ENCODE data around the gene CAMK2A. TPM values are rescaled to one million over a fixed set of nuclear protein-coding genes. Genes with fewer than 3 reads are reported as not detected.

Gene CAMK2A
- total RNA-seq, 3 donors from 2014 or later (not counting 1 experiment from before 2014, with no cell fraction given), result 0.38 TPM; not detected in 2

- H3K4me3 Mint-ChIP-seq, result no peak overlapping the region
- no peak overlapping the region for H3K4me3 ChIP-seq (ENCODE audit: low read length)
- intact Hi-C loops (cut with micrococcal nuclease), result no loop called here
- H3K27me3 Mint-ChIP-seq (ENCODE audit: low read depth in 2 of 2), result peaks cover 0 to 5% of the 10 kb centered on the region in 2 donors
- no peaks in the 10 kb centered on the region for H3K36me3 Mint-ChIP-seq
- no peak overlapping the region for H3K27ac ChIP-seq (ENCODE audit: low read length)
- no peak overlapping the region for H3K27ac Mint-ChIP-seq
- H3K9me3 ChIP-seq (ENCODE audit: control insufficient read depth, insufficient read depth, low read length), result no peaks in the 10 kb centered on the region
- no peaks in the 10 kb centered on the region for H3K4me1 Mint-ChIP-seq
- H3K9me3 Mint-ChIP-seq, result no peaks in the 10 kb centered on the region
- H3K4me1 ChIP-seq (ENCODE audit: control insufficient read depth, insufficient read depth, low read length), result no peaks in the 10 kb centered on the region
- TF ChIP-seq, protein P1, sequence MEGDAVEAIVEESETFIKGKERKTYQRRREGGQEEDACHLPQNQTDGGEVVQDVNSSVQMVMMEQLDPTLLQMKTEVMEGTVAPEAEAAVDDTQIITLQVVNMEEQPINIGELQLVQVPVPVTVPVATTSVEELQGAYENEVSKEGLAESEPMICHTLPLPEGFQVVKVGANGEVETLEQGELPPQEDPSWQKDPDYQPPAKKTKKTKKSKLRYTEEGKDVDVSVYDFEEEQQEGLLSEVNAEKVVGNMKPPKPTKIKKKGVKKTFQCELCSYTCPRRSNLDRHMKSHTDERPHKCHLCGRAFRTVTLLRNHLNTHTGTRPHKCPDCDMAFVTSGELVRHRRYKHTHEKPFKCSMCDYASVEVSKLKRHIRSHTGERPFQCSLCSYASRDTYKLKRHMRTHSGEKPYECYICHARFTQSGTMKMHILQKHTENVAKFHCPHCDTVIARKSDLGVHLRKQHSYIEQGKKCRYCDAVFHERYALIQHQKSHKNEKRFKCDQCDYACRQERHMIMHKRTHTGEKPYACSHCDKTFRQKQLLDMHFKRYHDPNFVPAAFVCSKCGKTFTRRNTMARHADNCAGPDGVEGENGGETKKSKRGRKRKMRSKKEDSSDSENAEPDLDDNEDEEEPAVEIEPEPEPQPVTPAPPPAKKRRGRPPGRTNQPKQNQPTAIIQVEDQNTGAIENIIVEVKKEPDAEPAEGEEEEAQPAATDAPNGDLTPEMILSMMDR (IDR thresholded peaks at IDR 0.05), result no peak
- no peaks in the 10 kb centered on the region for H3K27me3 ChIP-seq (ENCODE audit: control insufficient read depth, insufficient read depth, low read length)
- H3K36me3 ChIP-seq (ENCODE audit: control insufficient read depth, insufficient read depth, low read length), result no peaks in the 10 kb centered on the region
- WGBS (ENCODE audit: insufficient coverage), result 87% methylated on average over 7 of the region's 8 CpGs
- ATAC-seq (no peak), DNase-seq (no peak)
These were observed 65.0 kb downstream of the CAMK2A start for GRCh38 chr5:150224483-150225027.

DNA sequence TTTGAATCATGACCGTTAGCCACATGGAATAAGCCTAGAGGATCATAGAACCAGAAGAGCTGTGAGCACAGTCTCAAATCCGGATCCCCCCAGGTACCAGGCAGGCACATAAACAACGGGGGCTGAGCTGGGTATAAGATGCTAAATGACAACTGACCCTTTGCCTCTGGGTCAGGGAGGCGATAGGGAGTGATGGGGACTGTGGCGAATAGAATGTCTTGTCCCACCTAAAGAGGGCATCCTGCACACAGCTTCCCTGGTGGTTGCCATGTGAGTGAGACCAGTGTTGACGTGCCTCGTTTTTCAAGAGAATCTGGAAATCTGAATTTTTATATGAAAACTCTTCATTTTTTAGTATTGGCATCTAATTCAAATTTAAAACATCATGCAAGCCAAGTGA, 66.1 kb downstream of the CAMK2A start:
- H3K4me3 Mint-ChIP-seq, result no peak overlapping the region
- no peaks in the 10 kb centered on the region for H3K27me3 ChIP-seq (ENCODE audit: control insufficient read depth, insufficient read depth, low read length)
- H3K27me3 Mint-ChIP-seq (ENCODE audit: low read depth in 2 of 2), result peaks cover 0 to 5% of the 10 kb centered on the region in 2 donors

GRCh38 chr5:150222906-150223305, 66.7 kb downstream of the CAMK2A start:
- Mint-ChIP-seq H3K4me1 (peaks cover 0 to 3% of the 10 kb centered on the region in 2 donors), H3K4me3 (no peak overlapping the region), H3K27me3 (ENCODE audit: low read depth in 2 of 2) (peaks cover 0 to 7% of the 10 kb centered on the region in 2 donors), H3K9me3 (no peaks in the 10 kb centered on the region), H3K27ac (no peak overlapping the region), H3K36me3 (no peaks in the 10 kb centered on the region)
- intact Hi-C loops (cut with micrococcal nuclease), result no loop called here
- Histone ChIP-seq H3K27ac (ENCODE audit: low read length) (no peak overlapping the region), H3K27me3 (ENCODE audit: control insufficient read depth, insufficient read depth, low read length) (peaks cover 2% of the 10 kb centered on the region), H3K36me3 (ENCODE audit: control insufficient read depth, insufficient read depth, low read length) (no peaks in the 10 kb centered on the region), H3K4me3 (ENCODE audit: low read length) (no peak overlapping the region), H3K4me1 (ENCODE audit: control insufficient read depth, insufficient read depth, low read length) (no peaks in the 10 kb centered on the region), H3K9me3 (ENCODE audit: control insufficient read depth, insufficient read depth, low read length) (no peaks in the 10 kb centered on the region)
- ATAC-seq (no peak), DNase-seq (no peak)
- TF ChIP-seq, protein P1 (IDR thresholded peaks at IDR 0.05), result no peak
- WGBS (ENCODE audit: insufficient coverage), result 95% methylated on average over 19 of the region's 21 CpGs

More for the DNA sequence above, 66.1 kb downstream of the CAMK2A start:
- H3K27ac ChIP-seq (ENCODE audit: low read length), result no peak overlapping the region
- H3K4me1 ChIP-seq (ENCODE audit: control insufficient read depth, insufficient read depth, low read length), result no peaks in the 10 kb centered on the region
- intact Hi-C loops (cut with micrococcal nuclease), result no loop called here
- no peak overlapping the region for H3K27ac Mint-ChIP-seq
- no peaks in the 10 kb centered on the region for H3K36me3 ChIP-seq (ENCODE audit: control insufficient read depth, insufficient read depth, low read length)
- H3K4me1 Mint-ChIP-seq, result no peaks in the 10 kb centered on the region
- 87% methylated on average over 7 of the region's 7 CpGs for WGBS (ENCODE audit: insufficient coverage)
- TF ChIP-seq, protein P1 (IDR thresholded peaks at IDR 0.05), result no peak
- no peaks in the 10 kb centered on the region for H3K9me3 Mint-ChIP-seq
- no peaks in the 10 kb centered on the region for H3K36me3 Mint-ChIP-seq
- DNase-seq (no peak), ATAC-seq (no peak)
- H3K4me3 ChIP-seq (ENCODE audit: low read length), result no peak overlapping the region
- no peaks in the 10 kb centered on the region for H3K9me3 ChIP-seq (ENCODE audit: control insufficient read depth, insufficient read depth, low read length)

GRCh38 chr5:150221471-150221870, 68.1 kb downstream of the CAMK2A start:
- DNase-seq, result no peak
- Mint-ChIP-seq H3K4me1 (peaks cover 0 to 9% of the 10 kb centered on the region in 2 donors), H3K4me3 (no peak overlapping the region), H3K9me3 (no peaks in the 10 kb centered on the region), H3K36me3 (no peaks in the 10 kb centered on the region), H3K27me3 (ENCODE audit: low read depth in 2 of 2) (peaks cover 0 to 16% of the 10 kb centered on the region in 2 donors), H3K27ac (no peak overlapping the region)
- no peak overlapping the region for H3K4me3 ChIP-seq (ENCODE audit: low read length)
- peaks cover 2% of the 10 kb centered on the region for H3K27me3 ChIP-seq (ENCODE audit: control insufficient read depth, insufficient read depth, low read length)
- H3K36me3 ChIP-seq (ENCODE audit: control insufficient read depth, insufficient read depth, low read length), result no peaks in the 10 kb centered on the region
- no peak overlapping the region for H3K27ac ChIP-seq (ENCODE audit: low read length)
- H3K4me1 ChIP-seq (ENCODE audit: control insufficient read depth, insufficient read depth, low read length), result no peaks in the 10 kb centered on the region
- TF ChIP-seq, protein P1 (IDR thresholded peaks at IDR 0.05), result no peak
- no peak for ATAC-seq
- 79% methylated on average over 5 of the region's 5 CpGs for WGBS (ENCODE audit: insufficient coverage)
- H3K9me3 ChIP-seq (ENCODE audit: control insufficient read depth, insufficient read depth, low read length), result no peaks in the 10 kb centered on the region
- intact Hi-C loops (cut with micrococcal nuclease), result no loop called here
